OCI-LY7 (cell line): ENCODE results near the gene CLUH. TPM values are rescaled to one million over a fixed set of nuclear protein-coding genes. Genes with fewer than 3 reads are reported as not detected.

ENCODE experiments used
- Bru-seq: library from RNA; stranded (reverse); fragments of 400-500 nt; gene quantifications from one replicate; lab custom pipeline; 2021; lab: Mats Ljungman, UMichigan
- BruChase-seq, 2 experiments: library from RNA; stranded (reverse); fragments of 400-500 nt; gene quantifications; one replicate each; lab custom pipeline; 2021; lab: Mats Ljungman, UMichigan
- BruUV-seq: library from RNA; stranded (reverse); fragments of 400-500 nt; replicated peaks from 2 replicates; lab custom pipeline; 2021; lab: Mats Ljungman, UMichigan
- CTCF ChIA-PET: fragments of 300-600 bp; sonication (Branson Sonifier 250); formaldehyde crosslinking; loops from one replicate; lab custom pipeline; 2022; ENCODE audit warnings: antibody characterized with exemption; ENCODE audit not compliant: unreplicated experiment; lab: Charles Lee
- POLR2A ChIA-PET: fragments of 300-600 bp; sonication (Branson Sonifier 250); formaldehyde crosslinking; loops from one replicate; lab custom pipeline; 2022; ENCODE audit warnings: antibody characterized with exemption; lab: Charles Lee
- DNase-seq: peaks from one replicate; pipeline ENCODE4 v3.0.0-alpha.2; 2015; ENCODE audit warnings: low spot score
- H2AFZ ChIP-seq: fragments of 200-600 bp; sonication (generic), shearing (Covaris generic); 2 replicates; pipeline ENCODE4 v1.6.1; 2014; ENCODE audit warnings: mild to moderate bottlenecking, antibody characterized with exemption, low read length, moderate library complexity
- H3K27ac ChIP-seq: fragments of 200-600 bp; sonication (generic); 2 replicates; pipeline ENCODE4 v1.5.1; 2014; ENCODE audit warnings: mixed run types, low read depth, mild to moderate bottlenecking, moderate library complexity, low read length, inconsistent platforms; ENCODE audit not compliant: poor library complexity, severe bottlenecking
- H3K36me3 ChIP-seq: fragments of 200-600 bp; sonication (generic); 2 replicates; pipeline ENCODE4 v1.6.1; 2014; ENCODE audit warnings: mild to moderate bottlenecking, antibody characterized with exemption, low read length, moderate library complexity, mixed read lengths; ENCODE audit not compliant: insufficient read depth
- H3K4me1 ChIP-seq: fragments of 200-600 bp; sonication (generic); 2 replicates; pipeline ENCODE4 v1.5.1; 2014; ENCODE audit warnings: mild to moderate bottlenecking, low read length; ENCODE audit not compliant: insufficient read depth, poor library complexity, severe bottlenecking
- H3K4me2 ChIP-seq: fragments of 200-600 bp; sonication (generic); 2 replicates; pipeline ENCODE4 v1.6.1; 2014; ENCODE audit warnings: mild to moderate bottlenecking, low read length
- H3K4me3 ChIP-seq: fragments of 200-600 bp; sonication (generic); 2 replicates; pipeline ENCODE4 v1.5.1; 2014; ENCODE audit warnings: mild to moderate bottlenecking, low read depth, low read length; ENCODE audit not compliant: poor library complexity, severe bottlenecking
- H3K79me2 ChIP-seq: fragments of 200-600 bp; sonication (generic); 2 replicates; pipeline ENCODE4 v1.6.1; 2016; ENCODE audit warnings: low read depth, mild to moderate bottlenecking, low read length, moderate library complexity, mixed read lengths; ENCODE audit not compliant: insufficient read depth
- H3K9me2 ChIP-seq: fragments of 200-600 bp; sonication (generic); 2 replicates; pipeline ENCODE4 v1.6.1; 2016; ENCODE audit warnings: mild to moderate bottlenecking, low read length, mixed read lengths; ENCODE audit not compliant: insufficient read depth
- H3K9me3 ChIP-seq: fragments of 200-600 bp; sonication (generic); 2 replicates; pipeline ENCODE4 v1.6.1; 2014; ENCODE audit warnings: mild to moderate bottlenecking, mixed run types, low read length, mixed read lengths
- H4K20me1 ChIP-seq: fragments of 200-600 bp; sonication (generic); 2 replicates; pipeline ENCODE4 v1.6.1; 2014; ENCODE audit warnings: mild to moderate bottlenecking, antibody characterized with exemption, low read length, moderate library complexity, mixed read lengths; ENCODE audit not compliant: insufficient read depth
- EZH2phosphoT487 ChIP-seq: fragments of 200-600 bp; sonication (generic); IDR thresholded peaks from 2 replicates; pipeline ENCODE4 v1.6.1; 2018; ENCODE audit warnings: low read depth, borderline replicate concordance, mild to moderate bottlenecking, mixed run types, antibody characterized with exemption, low read length, moderate library complexity, mixed read lengths
- intact Hi-C: fragments of 100-400 bp; cut with micrococcal nuclease; formaldehyde crosslinking; loops from one replicate; pipeline ENCODE4 v1.10.0; 2022; ENCODE audit not compliant: unreplicated experiment
- long read RNA-seq: library from polyadenylated mRNA; stranded (forward); transcript quantifications from one replicate; pipeline ENCODE4 v2.0.0, GENCODE V29; 2022
- total RNA-seq, 2 experiments: library from RNA; depleted of rRNA in 1 of 2; stranded (reverse); fragments of >200 nt in 1 of 2; shearing (Covaris generic) in 1 of 2; gene quantifications; 2 replicates each; pipeline ENCODE4 v1.2.3, GENCODE V29; 2014 to 2022
- TF ChIP-seq, protein P1 (sequence below): fragments of 200-600 bp; sonication (generic); conservative IDR thresholded peaks from 2 replicates; pipeline ENCODE4 v1.5.1; 2014; ENCODE audit warnings: mild to moderate bottlenecking, antibody characterized with exemption, low read length, moderate library complexity, mixed read lengths

Gene CLUH, protein sequence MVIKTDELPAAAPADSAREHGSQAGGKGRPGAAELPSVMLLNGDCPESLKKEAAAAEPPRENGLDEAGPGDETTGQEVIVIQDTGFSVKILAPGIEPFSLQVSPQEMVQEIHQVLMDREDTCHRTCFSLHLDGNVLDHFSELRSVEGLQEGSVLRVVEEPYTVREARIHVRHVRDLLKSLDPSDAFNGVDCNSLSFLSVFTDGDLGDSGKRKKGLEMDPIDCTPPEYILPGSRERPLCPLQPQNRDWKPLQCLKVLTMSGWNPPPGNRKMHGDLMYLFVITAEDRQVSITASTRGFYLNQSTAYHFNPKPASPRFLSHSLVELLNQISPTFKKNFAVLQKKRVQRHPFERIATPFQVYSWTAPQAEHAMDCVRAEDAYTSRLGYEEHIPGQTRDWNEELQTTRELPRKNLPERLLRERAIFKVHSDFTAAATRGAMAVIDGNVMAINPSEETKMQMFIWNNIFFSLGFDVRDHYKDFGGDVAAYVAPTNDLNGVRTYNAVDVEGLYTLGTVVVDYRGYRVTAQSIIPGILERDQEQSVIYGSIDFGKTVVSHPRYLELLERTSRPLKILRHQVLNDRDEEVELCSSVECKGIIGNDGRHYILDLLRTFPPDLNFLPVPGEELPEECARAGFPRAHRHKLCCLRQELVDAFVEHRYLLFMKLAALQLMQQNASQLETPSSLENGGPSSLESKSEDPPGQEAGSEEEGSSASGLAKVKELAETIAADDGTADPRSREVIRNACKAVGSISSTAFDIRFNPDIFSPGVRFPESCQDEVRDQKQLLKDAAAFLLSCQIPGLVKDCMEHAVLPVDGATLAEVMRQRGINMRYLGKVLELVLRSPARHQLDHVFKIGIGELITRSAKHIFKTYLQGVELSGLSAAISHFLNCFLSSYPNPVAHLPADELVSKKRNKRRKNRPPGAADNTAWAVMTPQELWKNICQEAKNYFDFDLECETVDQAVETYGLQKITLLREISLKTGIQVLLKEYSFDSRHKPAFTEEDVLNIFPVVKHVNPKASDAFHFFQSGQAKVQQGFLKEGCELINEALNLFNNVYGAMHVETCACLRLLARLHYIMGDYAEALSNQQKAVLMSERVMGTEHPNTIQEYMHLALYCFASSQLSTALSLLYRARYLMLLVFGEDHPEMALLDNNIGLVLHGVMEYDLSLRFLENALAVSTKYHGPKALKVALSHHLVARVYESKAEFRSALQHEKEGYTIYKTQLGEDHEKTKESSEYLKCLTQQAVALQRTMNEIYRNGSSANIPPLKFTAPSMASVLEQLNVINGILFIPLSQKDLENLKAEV (N-terminal part only)
- total RNA-seq (2014; rRNA removed; shearing (Covaris generic)) = 85.2 and 96.3 TPM in 2 replicates
- total RNA-seq (2022) = 122 and 132 TPM in 2 replicates
- Bru-seq, nascent RNA = percentile 63 among the genes with signal in this experiment
- percentile 89 among the genes with signal in this experiment for BruChase-seq, experiment 1, labeled RNA remaining after a 6-hour chase
- percentile 84 among the genes with signal in this experiment for BruChase-seq, experiment 2, labeled RNA remaining after a 2-hour chase
- long read RNA-seq, full-length matches to known transcripts = 25 of 118 reads
- long read RNA-seq, partial matches to known transcripts = 41 of 118 reads
- long read RNA-seq, other reads (novel, unspliced or antisense) = 52 of 118 reads

DNA sequence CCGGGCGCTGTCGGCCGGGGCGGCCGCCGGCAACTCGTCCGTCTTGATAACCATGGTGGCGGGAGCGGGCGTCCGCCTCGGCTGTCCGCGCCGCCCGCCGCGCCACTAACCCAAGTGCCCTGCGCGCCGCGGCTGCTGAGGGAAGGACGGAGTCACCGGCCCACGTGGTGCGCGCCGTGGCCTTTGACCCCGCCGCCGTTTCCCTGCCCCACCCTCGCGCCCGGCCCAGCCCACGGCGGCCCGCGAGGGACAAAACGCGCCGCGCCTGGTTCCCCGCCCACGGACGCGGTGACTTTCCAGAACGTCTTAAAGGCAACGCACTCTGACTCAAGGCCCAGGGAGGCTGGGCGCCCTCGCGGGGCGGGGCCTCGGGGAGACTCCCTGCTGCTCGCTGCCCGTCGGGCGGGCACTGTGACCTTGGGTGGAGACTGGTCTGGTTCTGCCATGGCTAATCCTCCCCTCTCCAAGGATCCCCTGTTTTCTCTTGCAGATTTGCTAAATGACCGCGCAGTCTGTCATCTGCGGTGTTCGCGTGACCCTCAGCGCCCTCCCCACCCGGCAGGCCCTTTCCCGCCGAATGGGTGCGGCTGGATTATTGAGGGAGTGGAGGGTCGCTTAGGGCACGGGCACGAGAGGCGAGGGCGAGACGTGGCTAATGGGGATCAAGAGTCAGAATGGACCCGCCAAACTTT lies at the start of gene CLUH:
Gene CLUH (minus strand): TSS at position 157 of the 692 bp plus-strand sequence. CDS start 103 bp downstream, at position 54.
- peak within 1 kb of the TSS; percentile 100 for H3K4me3 ChIP-seq
- ChIA-PET CTCF (no interaction called here), POLR2A (no interaction called here)
- intact Hi-C loops = loop anchor here (1.0 to 5.0 kb wide), 3 partner anchors 199 to 310 kb away; partner anchors contain the start of genes METTL16 and MNT
- H3K9me2 ChIP-seq = no peaks in the 10 kb centered on the region
- H3K79me2 ChIP-seq = peaks cover 63% of the 10 kb centered on the region
- peak; percentile 94 for DNase-seq
- H2AFZ ChIP-seq = peak within 1 kb of the TSS; percentile 78
- H3K4me1 ChIP-seq = peaks cover 35% of the 10 kb centered on the region
- H3K36me3 ChIP-seq = peaks cover 25% of the 10 kb centered on the region
- peak within 1 kb of the TSS; percentile 100 for H3K4me2 ChIP-seq
- no peaks in the 10 kb centered on the region for H3K9me3 ChIP-seq
- H3K27ac ChIP-seq = peak within 1 kb of the TSS; percentile 65
- BruUV-seq = no TSS peak
- H4K20me1 ChIP-seq = peaks cover 6% of the 10 kb centered on the region
- no peak for TF ChIP-seq EZH2phosphoT487
- TF ChIP-seq, protein P1, sequence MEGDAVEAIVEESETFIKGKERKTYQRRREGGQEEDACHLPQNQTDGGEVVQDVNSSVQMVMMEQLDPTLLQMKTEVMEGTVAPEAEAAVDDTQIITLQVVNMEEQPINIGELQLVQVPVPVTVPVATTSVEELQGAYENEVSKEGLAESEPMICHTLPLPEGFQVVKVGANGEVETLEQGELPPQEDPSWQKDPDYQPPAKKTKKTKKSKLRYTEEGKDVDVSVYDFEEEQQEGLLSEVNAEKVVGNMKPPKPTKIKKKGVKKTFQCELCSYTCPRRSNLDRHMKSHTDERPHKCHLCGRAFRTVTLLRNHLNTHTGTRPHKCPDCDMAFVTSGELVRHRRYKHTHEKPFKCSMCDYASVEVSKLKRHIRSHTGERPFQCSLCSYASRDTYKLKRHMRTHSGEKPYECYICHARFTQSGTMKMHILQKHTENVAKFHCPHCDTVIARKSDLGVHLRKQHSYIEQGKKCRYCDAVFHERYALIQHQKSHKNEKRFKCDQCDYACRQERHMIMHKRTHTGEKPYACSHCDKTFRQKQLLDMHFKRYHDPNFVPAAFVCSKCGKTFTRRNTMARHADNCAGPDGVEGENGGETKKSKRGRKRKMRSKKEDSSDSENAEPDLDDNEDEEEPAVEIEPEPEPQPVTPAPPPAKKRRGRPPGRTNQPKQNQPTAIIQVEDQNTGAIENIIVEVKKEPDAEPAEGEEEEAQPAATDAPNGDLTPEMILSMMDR = no peak

DNA sequence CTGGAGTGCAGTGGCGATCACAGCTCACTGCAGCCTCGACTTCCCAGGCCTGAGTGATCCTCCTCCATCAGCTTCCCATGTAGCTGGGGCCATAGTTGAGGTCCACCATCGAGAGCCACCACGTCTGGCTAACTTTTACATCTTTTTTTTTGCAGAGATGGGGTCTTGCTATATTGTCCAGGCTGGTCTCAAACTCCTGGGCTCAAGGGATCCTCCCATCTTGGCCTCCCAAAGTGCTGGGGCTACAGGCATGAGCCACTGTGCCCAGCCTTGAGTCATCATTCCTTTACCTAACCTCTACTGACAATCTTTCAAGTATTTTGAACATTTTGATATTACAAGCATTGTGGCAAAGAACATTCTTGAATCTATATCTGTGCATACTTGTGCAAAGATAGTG lies 47.3 kb upstream of the CLUH start:
- Histone ChIP-seq H3K79me2 (no peaks in the 10 kb centered on the region), H3K36me3 (no peaks in the 10 kb centered on the region), H3K9me3 (no peaks in the 10 kb centered on the region), H4K20me1 (no peaks in the 10 kb centered on the region), H3K9me2 (no peaks in the 10 kb centered on the region), H3K27ac (no peak overlapping the region), H3K4me3 (no peak overlapping the region), H3K4me2 (no peak overlapping the region), H2AFZ (no peak overlapping the region), H3K4me1 (no peaks in the 10 kb centered on the region)
- BruUV-seq = no TSS peak
- ChIA-PET POLR2A (no interaction called here), CTCF (no interaction called here)
- no peak for DNase-seq
- intact Hi-C loops = no loop called here
- TF ChIP-seq, protein P1 = no peak
- TF ChIP-seq EZH2phosphoT487 = no peak
